Effector memory CD8-positive, alpha-beta T cell (primary cell): Measurements from ENCODE around the gene YTHDC1.

Source experiments
- ATAC-seq: fragments of 150-1000 bp; cut with Tn5 transposase; replicated peaks from 2 replicates; pipeline ENCODE4 v1.10.0; 2021; ENCODE audit warnings: mild to moderate bottlenecking, moderate library complexity
- DNase-seq, 3 experiments: peaks; one replicate each; pipeline ENCODE4 v3.0.0; 2021
- H3K27ac Mint-ChIP-seq, 2 donors: one replicate each; pipeline ENCODE4 v1.8.0; 2022; ENCODE audit warnings: mild to moderate bottlenecking in 2 of 2, mixed read lengths in 2 of 2, moderate library complexity in 2 of 2
- H3K27me3 Mint-ChIP-seq, 2 donors: one replicate each; pipeline ENCODE4 v1.8.0; 2022; ENCODE audit warnings: mixed read lengths in 2 of 2
- H3K36me3 Mint-ChIP-seq: one replicate; pipeline ENCODE4 v1.8.0; 2022; ENCODE audit warnings: mild to moderate bottlenecking, moderate library complexity, mixed read lengths; ENCODE audit not compliant: insufficient read depth
- H3K4me1 Mint-ChIP-seq, 2 donors: one replicate each; pipeline ENCODE4 v1.8.0; 2022; ENCODE audit warnings: low read depth in 2 of 2, mixed read lengths in 2 of 2
- H3K4me3 Mint-ChIP-seq, 2 donors: one replicate each; pipeline ENCODE4 v1.8.0; 2022; ENCODE audit warnings: mild to moderate bottlenecking in 2 of 2, mixed read lengths in 2 of 2, moderate library complexity in 2 of 2
- H3K9me3 Mint-ChIP-seq, 2 donors: one replicate each; pipeline ENCODE4 v1.8.0; 2022; ENCODE audit warnings: mixed read lengths in 2 of 2

YTHDC1 gene

DNA sequence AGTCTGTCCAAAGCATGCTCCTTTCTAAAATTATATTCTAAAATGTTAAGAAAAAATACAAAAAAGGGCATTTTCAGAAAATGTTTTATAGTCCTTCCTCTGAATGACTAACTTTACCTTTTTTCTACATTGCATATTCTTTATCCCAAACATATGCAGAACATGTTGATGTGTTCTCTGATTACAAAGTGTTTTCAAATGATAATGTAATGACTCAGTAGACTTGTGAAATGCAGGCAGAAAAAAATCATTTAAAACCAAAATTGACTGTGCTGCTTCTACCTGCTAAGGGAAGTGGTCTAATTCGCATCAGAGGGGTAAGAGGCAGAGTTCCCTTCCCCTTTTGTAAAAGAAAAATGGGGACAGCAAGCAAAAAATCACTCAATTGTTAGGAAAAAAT, 22.7 kb upstream of the YTHDC1 start:
- H3K4me1 Mint-ChIP-seq = peaks cover 9 to 10% of the 10 kb centered on the region in 2 donors
- H3K9me3 Mint-ChIP-seq = no peaks in the 10 kb centered on the region
- H3K36me3 Mint-ChIP-seq = no peaks in the 10 kb centered on the region
- H3K4me3 Mint-ChIP-seq = no peak overlapping the region
- DNase-seq = no peak
- H3K27ac Mint-ChIP-seq = no peak overlapping the region
- peaks cover 11 to 12% of the 10 kb centered on the region in 2 donors for H3K27me3 Mint-ChIP-seq
- ATAC-seq = no peak

GRCh38 chr4:68369142-68369805, 19.4 kb upstream of the YTHDC1 start:
- Mint-ChIP-seq H3K9me3 (no peaks in the 10 kb centered on the region), H3K27ac (no peak overlapping the region), H3K36me3 (no peaks in the 10 kb centered on the region), H3K4me1 (peaks cover 4% of the 10 kb centered on the region in 2 donors), H3K4me3 (no peak overlapping the region), H3K27me3 (peaks cover 25 to 36% of the 10 kb centered on the region in 2 donors)
- DNase-seq = no peak
- no peak for ATAC-seq

- no peak for DNase-seq
- Mint-ChIP-seq H3K4me3 (no peak overlapping the region), H3K27ac (no peak overlapping the region), H3K9me3 (no peaks in the 10 kb centered on the region), H3K27me3 (peaks cover 30 to 42% of the 10 kb centered on the region in 2 donors), H3K4me1 (peaks cover 4% of the 10 kb centered on the region in 2 donors), H3K36me3 (no peaks in the 10 kb centered on the region)
- ATAC-seq = no peak
These were observed 18.8 kb upstream of the YTHDC1 start for GRCh38 chr4:68368691-68369131.

DNA sequence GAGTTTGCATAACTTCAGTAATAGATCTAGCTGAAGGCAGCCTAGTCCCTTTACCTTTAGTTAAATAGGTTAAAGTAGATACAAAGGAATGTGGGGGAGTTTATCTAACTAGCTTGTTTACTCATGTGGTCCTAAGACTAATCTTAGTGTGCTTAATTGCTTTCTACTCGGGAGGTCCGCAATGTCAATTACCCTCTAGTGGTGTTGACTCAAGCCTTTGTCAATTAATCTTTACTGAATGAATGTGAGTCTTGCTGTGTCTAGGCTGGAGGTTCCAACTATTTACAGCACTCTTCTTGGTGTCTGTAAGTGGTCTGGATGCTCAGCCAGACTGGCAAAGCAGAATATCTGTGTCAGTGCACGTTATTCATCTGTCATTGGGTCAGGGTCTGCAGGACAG, 17.9 kb upstream of the YTHDC1 start:
- Mint-ChIP-seq H3K27ac (no peak overlapping the region), H3K27me3 (peaks cover 31 to 50% of the 10 kb centered on the region in 2 donors), H3K36me3 (no peaks in the 10 kb centered on the region), H3K4me1 (no peaks in the 10 kb centered on the region), H3K4me3 (no peak overlapping the region), H3K9me3 (no peaks in the 10 kb centered on the region)
- DNase-seq (no peak), ATAC-seq (no peak)

- Mint-ChIP-seq H3K9me3 (no peaks in the 10 kb centered on the region), H3K27ac (no peak overlapping the region), H3K27me3 (peaks cover 31 to 50% of the 10 kb centered on the region in 2 donors), H3K4me1 (no peaks in the 10 kb centered on the region), H3K36me3 (no peaks in the 10 kb centered on the region), H3K4me3 (no peak overlapping the region)
- ATAC-seq = no peak
- no peak for DNase-seq
These were observed 16.7 kb upstream of the YTHDC1 start for GRCh38 chr4:68366600-68366999.

DNA sequence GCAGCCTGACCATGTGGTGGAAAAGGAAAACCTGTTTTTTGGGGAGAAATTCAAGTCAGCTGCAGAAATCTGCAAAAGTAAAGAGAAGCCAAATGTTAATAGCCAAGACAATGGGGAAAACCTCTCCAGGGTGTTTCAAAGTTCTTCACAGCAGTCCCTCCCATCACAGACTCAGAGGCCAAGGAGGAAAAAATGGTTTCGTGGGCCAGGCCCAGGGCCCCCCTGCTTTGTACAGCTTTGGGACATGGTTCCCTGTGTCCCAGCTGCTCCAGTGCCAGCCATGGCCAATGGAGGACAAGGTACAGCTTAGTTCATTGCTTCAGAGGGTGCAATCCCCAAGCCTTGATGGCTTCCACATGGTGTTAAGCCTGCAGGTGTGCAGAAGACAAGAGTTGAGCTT, 15.2 kb upstream of the YTHDC1 start:
- H3K4me3 Mint-ChIP-seq = no peak overlapping the region
- ATAC-seq = no peak
- H3K27me3 Mint-ChIP-seq = peaks cover 31 to 50% of the 10 kb centered on the region in 2 donors

GRCh38 chr4:68361146-68361589, 11.3 kb upstream of the YTHDC1 start:
- no peaks in the 10 kb centered on the region for H3K9me3 Mint-ChIP-seq
- DNase-seq (no peak), ATAC-seq (no peak)
- peaks cover 0 to 7% of the 10 kb centered on the region in 2 donors for H3K4me1 Mint-ChIP-seq
- H3K27ac Mint-ChIP-seq = no peak overlapping the region
- no peak overlapping the region for H3K4me3 Mint-ChIP-seq
- H3K27me3 Mint-ChIP-seq = peaks cover 19 to 33% of the 10 kb centered on the region in 2 donors
- no peaks in the 10 kb centered on the region for H3K36me3 Mint-ChIP-seq

More for the DNA sequence above, 15.2 kb upstream of the YTHDC1 start:
- Mint-ChIP-seq H3K27ac (no peak overlapping the region), H3K9me3 (no peaks in the 10 kb centered on the region), H3K4me1 (no peaks in the 10 kb centered on the region), H3K36me3 (no peaks in the 10 kb centered on the region)
- no peak for DNase-seq

GRCh38 chr4:68360231-68360968, 10.5 kb upstream of the YTHDC1 start:
- DNase-seq = no peak
- ATAC-seq = no peak
- Mint-ChIP-seq H3K4me3 (no peak overlapping the region), H3K4me1 (peaks cover 0 to 7% of the 10 kb centered on the region in 2 donors), H3K9me3 (no peaks in the 10 kb centered on the region), H3K27ac (no peak overlapping the region), H3K36me3 (no peaks in the 10 kb centered on the region), H3K27me3 (peaks cover 14 to 25% of the 10 kb centered on the region in 2 donors)

DNA sequence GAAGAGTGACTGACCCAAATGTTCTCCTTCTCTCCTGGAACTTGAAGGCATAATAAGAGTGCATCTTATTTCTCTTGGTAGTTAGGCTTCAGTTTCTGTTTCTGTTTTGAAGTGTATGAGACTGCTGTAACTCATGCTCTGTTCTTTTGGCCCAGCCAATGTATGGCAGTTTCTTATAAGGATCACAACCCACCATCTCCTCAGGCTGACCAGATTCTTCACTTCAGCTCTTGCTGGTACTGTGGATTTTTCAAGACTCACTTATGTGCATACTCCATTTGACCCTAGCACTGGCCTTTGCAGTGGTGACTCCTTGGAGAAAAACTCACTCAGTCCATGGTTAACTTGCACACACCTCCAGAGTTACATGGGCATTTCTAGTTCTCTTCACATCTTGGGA, 9.6 kb upstream of the YTHDC1 start:
- H3K27ac Mint-ChIP-seq = peak overlapping the region; percentile 30 to 49
- no peak for DNase-seq
- H3K4me1 Mint-ChIP-seq = peaks cover 0 to 7% of the 10 kb centered on the region in 2 donors
- H3K36me3 Mint-ChIP-seq = no peaks in the 10 kb centered on the region
- peak; percentile 67 for ATAC-seq
- H3K4me3 Mint-ChIP-seq = peak overlapping the region in 1 of 2 donors; percentile 26
- H3K27me3 Mint-ChIP-seq = peaks cover 16% of the 10 kb centered on the region in 2 donors
- no peaks in the 10 kb centered on the region for H3K9me3 Mint-ChIP-seq

- no peaks in the 10 kb centered on the region for H3K9me3 Mint-ChIP-seq
- peak overlapping the region in 1 of 2 donors; percentile 26 for H3K4me3 Mint-ChIP-seq
- ATAC-seq (no peak), DNase-seq (no peak)
- peak overlapping the region; percentile 30 to 49 for H3K27ac Mint-ChIP-seq
- peaks cover 11 to 12% of the 10 kb centered on the region in 2 donors for H3K27me3 Mint-ChIP-seq
- peaks cover 0 to 7% of the 10 kb centered on the region in 2 donors for H3K4me1 Mint-ChIP-seq
- H3K36me3 Mint-ChIP-seq = no peaks in the 10 kb centered on the region
These were observed 9.1 kb upstream of the YTHDC1 start for GRCh38 chr4:68358988-68359387.

- ATAC-seq (no peak), DNase-seq (no peak)
- H3K36me3 Mint-ChIP-seq = peaks cover 29% of the 10 kb centered on the region
- no peaks in the 10 kb centered on the region for H3K9me3 Mint-ChIP-seq
- H3K4me3 Mint-ChIP-seq = no peak overlapping the region
- peaks cover 11 to 16% of the 10 kb centered on the region in 2 donors for H3K4me1 Mint-ChIP-seq
- H3K27me3 Mint-ChIP-seq = peaks cover 0 to 9% of the 10 kb centered on the region in 2 donors
- H3K27ac Mint-ChIP-seq = no peak overlapping the region
These were observed 2.9 kb upstream of the YTHDC1 start for GRCh38 chr4:68352791-68353190.

GRCh38 chr4:68349279-68349648, 626 bp downstream of the YTHDC1 start:
- Mint-ChIP-seq H3K27ac (peak overlapping the region; percentile 100), H3K36me3 (peaks cover 33% of the 10 kb centered on the region), H3K4me1 (peaks cover 23 to 45% of the 10 kb centered on the region in 2 donors), H3K4me3 (peak overlapping the region; percentile 97 to 99), H3K9me3 (no peaks in the 10 kb centered on the region), H3K27me3 (no peaks in the 10 kb centered on the region)
- ATAC-seq (peak; percentile 17), DNase-seq (peak in 2 of 3 experiments; percentile 7 to 18)

- peaks cover 27 to 49% of the 10 kb centered on the region in 2 donors for H3K4me1 Mint-ChIP-seq
- peak overlapping the region; percentile 100 for H3K27ac Mint-ChIP-seq
- H3K9me3 Mint-ChIP-seq = no peaks in the 10 kb centered on the region
These were observed 1.3 kb downstream of the YTHDC1 start for GRCh38 chr4:68348577-68348976.

GRCh38 chr4:68347845-68348244, 2.0 kb downstream of the YTHDC1 start:
- Mint-ChIP-seq H3K9me3 (no peaks in the 10 kb centered on the region), H3K4me3 (peak overlapping the region; percentile 97 to 99), H3K4me1 (peaks cover 27 to 49% of the 10 kb centered on the region in 2 donors), H3K27ac (peak overlapping the region; percentile 100), H3K36me3 (peaks cover 37% of the 10 kb centered on the region), H3K27me3 (no peaks in the 10 kb centered on the region)
- DNase-seq = no peak
- no peak for ATAC-seq

More at GRCh38 chr4:68348577-68348976, 1.3 kb downstream of the YTHDC1 start:
- Mint-ChIP-seq H3K36me3 (peaks cover 33% of the 10 kb centered on the region), H3K27me3 (no peaks in the 10 kb centered on the region), H3K4me3 (peak overlapping the region; percentile 97 to 99)
- DNase-seq = no peak
- ATAC-seq = no peak
